Measurements from ENCODE around the gene NPIPA8. TPM values are rescaled to one million over a fixed set of nuclear protein-coding genes. Genes with fewer than 3 reads are reported as not detected.
"Not testable (repeated sequence)": the region's sequence is repeated elsewhere in the genome, so short reads cannot be mapped to it uniquely, and the experiment has no call there.

The NPIPA8 gene
- 100 to 1,000 TPM in 1 of 3 donors, 10 to 100 TPM in 2; 47.1 to 104 (median 64.4) TPM for polyA plus RNA-seq (ENCODE audit: insufficient read length in 3 of 3)

- not testable (repeated sequence) for DNase-seq (ENCODE audit: low read depth in 3 of 3, low spot score in 2 of 3)
Observed at GRCh38 chr16:18336636-18337035, at the start of gene NPIPA8. Gene NPIPA8, minus strand, starts transcription at chr16:18336736. Its CDS starts 4,074 bp downstream, at chr16:18332662.

GRCh38 chr16:18385285-18385684 is 48.7 kb upstream of the NPIPA8 start:
- not testable (repeated sequence) for DNase-seq (ENCODE audit: low read depth in 3 of 3, low spot score in 2 of 3)

- not testable (repeated sequence) for DNase-seq (ENCODE audit: low read depth in 3 of 3, low spot score in 2 of 3)
Observed at GRCh38 chr16:18384869-18385268, 48.3 kb upstream of the NPIPA8 start.

GRCh38 chr16:18384098-18384636 is 47.6 kb upstream of the NPIPA8 start:
- not testable (repeated sequence) for DNase-seq (ENCODE audit: low read depth in 3 of 3, low spot score in 2 of 3)

GRCh38 chr16:18382696-18383095 is 46.2 kb upstream of the NPIPA8 start:
- not testable (repeated sequence) for DNase-seq (ENCODE audit: low read depth in 3 of 3, low spot score in 2 of 3)

- not testable (repeated sequence) for DNase-seq (ENCODE audit: low read depth in 3 of 3, low spot score in 2 of 3)
Observed at GRCh38 chr16:18347742-18348141, 11.2 kb upstream of the NPIPA8 start.

GRCh38 chr16:18346993-18347392 is 10.5 kb upstream of the NPIPA8 start:
- not testable (repeated sequence) for DNase-seq (ENCODE audit: low read depth in 3 of 3, low spot score in 2 of 3)

- not testable (repeated sequence) for DNase-seq (ENCODE audit: low read depth in 3 of 3, low spot score in 2 of 3)
Observed at GRCh38 chr16:18344634-18345033, 8.1 kb upstream of the NPIPA8 start.

GRCh38 chr16:18341986-18342385 is 5.5 kb upstream of the NPIPA8 start:
- not testable (repeated sequence) for DNase-seq (ENCODE audit: low read depth in 3 of 3, low spot score in 2 of 3)

- not testable (repeated sequence) for DNase-seq (ENCODE audit: low read depth in 3 of 3, low spot score in 2 of 3)
Observed at GRCh38 chr16:18341417-18341960, 5.0 kb upstream of the NPIPA8 start.

GRCh38 chr16:18339210-18339609 is 2.7 kb upstream of the NPIPA8 start:
- DNase-seq (ENCODE audit: low read depth in 3 of 3, low spot score in 2 of 3), result not testable (repeated sequence)

GRCh38 chr16:18311811-18312210 is 24.7 kb downstream of the NPIPA8 start:
- DNase-seq (ENCODE audit: low read depth in 3 of 3, low spot score in 2 of 3), result not testable (repeated sequence)

- DNase-seq (ENCODE audit: low read depth in 3 of 3, low spot score in 2 of 3), result not testable (repeated sequence)
Observed at GRCh38 chr16:18309159-18309558, 27.4 kb downstream of the NPIPA8 start.

- not testable (repeated sequence) for DNase-seq (ENCODE audit: low read depth in 3 of 3, low spot score in 2 of 3)
Observed at GRCh38 chr16:18307241-18307640, 29.3 kb downstream of the NPIPA8 start.

GRCh38 chr16:18306066-18306465 is 30.5 kb downstream of the NPIPA8 start:
- not testable (repeated sequence) for DNase-seq (ENCODE audit: low read depth in 3 of 3, low spot score in 2 of 3)

- not testable (repeated sequence) for DNase-seq (ENCODE audit: low read depth in 3 of 3, low spot score in 2 of 3)
Observed at GRCh38 chr16:18303059-18303706, 33.4 kb downstream of the NPIPA8 start.

- not testable (repeated sequence) for DNase-seq (ENCODE audit: low read depth in 3 of 3, low spot score in 2 of 3)
Observed at GRCh38 chr16:18297714-18298113, 38.8 kb downstream of the NPIPA8 start.

GRCh38 chr16:18296931-18297330 is 39.6 kb downstream of the NPIPA8 start:
- DNase-seq (ENCODE audit: low read depth in 3 of 3, low spot score in 2 of 3), result not testable (repeated sequence)

GRCh38 chr16:18294371-18294770 is 42.2 kb downstream of the NPIPA8 start:
- not testable (repeated sequence) for DNase-seq (ENCODE audit: low read depth in 3 of 3, low spot score in 2 of 3)

- DNase-seq (ENCODE audit: low read depth in 3 of 3, low spot score in 2 of 3), result not testable (repeated sequence)
Observed at GRCh38 chr16:18293337-18293956, 43.1 kb downstream of the NPIPA8 start.

- DNase-seq (ENCODE audit: low read depth in 3 of 3, low spot score in 2 of 3), result not testable (repeated sequence)
Observed at GRCh38 chr16:18290959-18291358, 45.6 kb downstream of the NPIPA8 start.

Data from right renal cortex interstitium (tissue), 3 donors.